ENCODE results near the gene MUC6. TPM values are rescaled to one million over a fixed set of nuclear protein-coding genes. Genes with fewer than 3 reads are reported as not detected.

The MUC6 gene
- polyA plus RNA-seq, 10 donors = 0.08 to 0.46 (median 0.34) TPM

- DNase-seq = no peak
Observed at GRCh38 chr11:968822-969221, 67.7 kb downstream of the MUC6 start.

- DNase-seq = no peak
Observed at GRCh38 chr11:967995-968751, 68.3 kb downstream of the MUC6 start.

DNA sequence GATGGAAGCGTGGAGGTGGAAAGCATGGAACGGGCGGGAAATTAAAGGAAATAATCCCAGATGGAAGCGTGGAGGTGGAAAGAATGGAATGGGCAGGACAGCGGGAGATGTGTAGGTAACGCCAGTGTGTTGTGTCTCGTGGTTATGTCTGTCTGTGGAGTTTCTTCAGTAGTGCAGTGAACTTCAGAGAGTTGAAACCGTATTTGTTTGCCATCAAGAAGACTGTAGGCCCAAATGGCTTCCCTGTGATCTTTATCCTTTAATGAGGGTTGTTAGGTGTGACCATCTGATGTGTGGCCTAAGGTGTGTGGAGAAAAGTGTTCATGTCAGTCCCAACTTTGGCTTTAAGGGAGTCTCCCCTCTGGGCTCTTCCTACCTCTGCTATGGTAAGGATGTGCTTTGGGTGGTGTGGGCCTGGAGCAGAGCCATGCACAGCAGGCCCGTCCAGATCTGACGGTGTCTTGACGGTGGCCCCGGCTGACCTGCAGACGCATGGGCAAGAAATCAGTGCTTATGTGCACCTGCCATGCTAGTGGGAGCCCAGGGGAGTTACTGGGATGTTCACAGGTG, 71.2 kb downstream of the MUC6 start:
- DNase-seq = no peak

DNA sequence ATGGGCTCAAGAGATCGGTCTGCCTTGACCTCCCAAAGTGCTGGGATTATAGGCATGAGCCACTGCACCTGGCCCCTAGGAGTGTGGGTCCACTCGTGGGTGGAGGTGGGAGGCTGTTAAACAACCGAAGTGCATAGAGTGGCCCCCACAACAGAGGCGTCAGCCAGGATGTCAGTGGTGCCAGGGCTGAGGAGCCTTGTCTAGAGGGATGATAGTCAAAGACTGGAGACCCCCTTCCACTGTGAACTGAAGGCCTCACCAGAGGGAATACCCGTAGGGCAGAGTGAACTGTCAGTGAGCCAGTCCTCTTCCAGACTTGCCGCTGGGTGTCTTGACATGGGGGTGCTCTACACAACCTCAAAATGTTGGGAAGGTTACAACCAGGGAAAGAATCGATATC, 72.7 kb downstream of the MUC6 start:
- DNase-seq = no peak

Other genes starting within 250 kb of the MUC6 start
- gene CEND1, start 246.6 kb downstream of the MUC6 start, polyA plus RNA-seq (ENCODE audit: insufficient read length in 10 of 10) = 1 to 10 TPM in 1 of 10 donors, under 1 TPM in 9; 0.35 to 1.0 (median 0.60) TPM
- gene SLC25A22, start 238.4 kb downstream of the MUC6 start, polyA plus RNA-seq (ENCODE audit: insufficient read length in 10 of 10) = 10 to 100 TPM in 6 of 10 donors, 1 to 10 TPM in 4; 9.0 to 16.8 (median 10.2) TPM
- 10 to 100 TPM in 1 of 10 donors, 1 to 10 TPM in 9; 4.4 to 10.5 (median 6.3) TPM for gene PIDD1, start 231.5 kb downstream of the MUC6 start, polyA plus RNA-seq (ENCODE audit: insufficient read length in 10 of 10)
- gene RPLP2, start 226.8 kb downstream of the MUC6 start, polyA plus RNA-seq (ENCODE audit: insufficient read length in 10 of 10) = 1,000 to 10,000 TPM; 1,394 to 1,882 (median 1,587) TPM
- gene PNPLA2, start 217.8 kb downstream of the MUC6 start, polyA plus RNA-seq (ENCODE audit: insufficient read length in 10 of 10) = 10 to 100 TPM; 18.4 to 32.9 (median 27.9) TPM
- gene CRACR2B, start 208.8 kb downstream of the MUC6 start, polyA plus RNA-seq (ENCODE audit: insufficient read length in 10 of 10) = 10 to 100 TPM in 6 of 10 donors, 1 to 10 TPM in 4; 8.2 to 16.0 (median 10.9) TPM
- 100 to 1,000 TPM; 113 to 161 (median 135) TPM for gene CD151, start 203.8 kb downstream of the MUC6 start, polyA plus RNA-seq (ENCODE audit: insufficient read length in 10 of 10)
- 100 to 1,000 TPM in 6 of 10 donors, 10 to 100 TPM in 4; 69.6 to 159 (median 104) TPM for gene POLR2L, start 194.2 kb downstream of the MUC6 start, polyA plus RNA-seq (ENCODE audit: insufficient read length in 10 of 10)
- 10 to 100 TPM; 41.1 to 72.2 (median 49.6) TPM for gene TSPAN4, start 193.9 kb downstream of the MUC6 start, polyA plus RNA-seq (ENCODE audit: insufficient read length in 10 of 10)
- gene CHID1, start 125.9 kb downstream of the MUC6 start, polyA plus RNA-seq (ENCODE audit: insufficient read length in 10 of 10) = 10 to 100 TPM; 53.2 to 82.8 (median 64.0) TPM
- 10 to 100 TPM; 40.5 to 62.5 (median 49.2) TPM for gene AP2A2, start 110.8 kb downstream of the MUC6 start, polyA plus RNA-seq (ENCODE audit: insufficient read length in 10 of 10)
- under 1 TPM in 7 of 10 donors, not detected in 3; 0.01 to 0.09 (median 0.03) TPM for gene MUC2, start 38.2 kb upstream of the MUC6 start, polyA plus RNA-seq (ENCODE audit: insufficient read length in 10 of 10)
- gene MUC5AC, start 121.2 kb upstream of the MUC6 start, polyA plus RNA-seq (ENCODE audit: insufficient read length in 10 of 10) = under 1 TPM in 3 of 10 donors, not detected in 7; 0.01 to 0.39 (median 0.22) TPM
- under 1 TPM in 8 of 10 donors, not detected in 2; 0.01 to 0.36 (median 0.03) TPM for gene MUC5B, start 186.3 kb upstream of the MUC6 start, polyA plus RNA-seq (ENCODE audit: insufficient read length in 10 of 10)